Keratinocyte (primary cell): ENCODE results near the gene SYNDIG1. TPM values are rescaled to one million over a fixed set of nuclear protein-coding genes. Genes with fewer than 3 reads are reported as not detected.

Experiments
- DNase-seq: peaks from one replicate; pipeline ENCODE4 v3.0.0-alpha.2; 2011; ENCODE audit warnings: low read depth, missing footprints, low spot score
- FAIRE-seq: peaks from 2 replicates; lab custom pipeline; 2011; peaks lifted over from hg19 to GRCh38; lab: Jason Lieb, UNC
- H2AFZ ChIP-seq: 2 replicates; pipeline ENCODE4 v1.6.0; 2012; ENCODE audit warnings: low read length, control low read depth, inconsistent platforms; ENCODE audit not compliant: control insufficient read depth
- H3K27ac ChIP-seq: 2 replicates; pipeline ENCODE4 v1.5.1; 2011; ENCODE audit warnings: low read length; ENCODE audit not compliant: control insufficient read depth, insufficient read depth
- H3K27me3 ChIP-seq: 3 replicates; pipeline ENCODE4 v1.6.0; 2011; ENCODE audit warnings: low read length; ENCODE audit not compliant: control insufficient read depth, insufficient read depth; ENCODE audit errors: extremely low read depth
- H3K36me3 ChIP-seq, 2 experiments: 2 replicates in 1 of 2; 3 replicates in 1 of 2; pipeline ENCODE4 v1.5.1; 2011; ENCODE audit warnings: low read length in 2 of 2, mild to moderate bottlenecking in 1 of 2; ENCODE audit not compliant: control insufficient read depth in 2 of 2, insufficient read depth in 2 of 2; ENCODE audit errors: extremely low read depth in 1 of 2
- H3K4me1 ChIP-seq: 3 replicates; pipeline ENCODE4 v1.5.1; 2011; ENCODE audit warnings: low read length; ENCODE audit not compliant: control insufficient read depth, insufficient read depth; ENCODE audit errors: extremely low read depth
- H3K4me2 ChIP-seq: 3 replicates; pipeline ENCODE4 v1.6.0; 2011; ENCODE audit warnings: low read depth, low read length; ENCODE audit not compliant: control insufficient read depth, insufficient read depth; ENCODE audit errors: extremely low read depth
- H3K4me3 ChIP-seq, 3 experiments: fragments of 200-600 bp in 1 of 3; sonication (generic) in 1 of 3; 2 replicates in 2 of 3; 3 replicates in 1 of 3; pipeline ENCODE4 v1.5.1; 2011 to 2016; ENCODE audit warnings: low read length in 3 of 3, mild to moderate bottlenecking in 3 of 3, control low read depth in 2 of 3, inconsistent platforms in 1 of 3, low read depth in 1 of 3, mixed read lengths in 1 of 3, mixed run types in 1 of 3, moderate library complexity in 1 of 3; ENCODE audit not compliant: control insufficient read depth in 2 of 3, insufficient read depth in 2 of 3; ENCODE audit errors: extremely low read depth in 1 of 3
- H3K79me2 ChIP-seq: 2 replicates; pipeline ENCODE4 v1.6.0; 2012; ENCODE audit warnings: low read length; ENCODE audit not compliant: control insufficient read depth, insufficient read depth
- H3K9ac ChIP-seq: 3 replicates; pipeline ENCODE4 v1.6.0; 2011; ENCODE audit warnings: low read length; ENCODE audit not compliant: control insufficient read depth, insufficient read depth; ENCODE audit errors: extremely low read depth
- H3K9me1 ChIP-seq: 3 replicates; pipeline ENCODE4 v1.6.0; 2011; ENCODE audit warnings: low read length; ENCODE audit not compliant: control insufficient read depth, insufficient read depth; ENCODE audit errors: extremely low read depth
- H3K9me3 ChIP-seq: 2 replicates; pipeline ENCODE4 v1.5.1; 2012; ENCODE audit warnings: low read depth, low read length; ENCODE audit not compliant: control insufficient read depth
- H4K20me1 ChIP-seq: 3 replicates; pipeline ENCODE4 v1.6.0; 2011; ENCODE audit warnings: low read length; ENCODE audit not compliant: control insufficient read depth, insufficient read depth; ENCODE audit errors: extremely low read depth
- CTCF ChIP-seq, 3 experiments: IDR thresholded peaks in 1 of 3; conservative IDR thresholded peaks in 1 of 3; optimal IDR thresholded peaks in 1 of 3; 2 replicates in 2 of 3; 3 replicates in 1 of 3; pipeline versions ENCODE3 to v1.5.1; 2011; ENCODE audit warnings: low read length in 3 of 3, mild to moderate bottlenecking in 3 of 3, moderate library complexity in 2 of 3, control low read depth in 1 of 3, inconsistent platforms in 1 of 3; ENCODE audit not compliant: insufficient read depth in 2 of 3; ENCODE audit errors: extremely low read depth in 1 of 3
- EZH2 ChIP-seq: IDR thresholded peaks from one replicate; pipeline ENCODE4 v1.6.1; 2012; ENCODE audit warnings: inconsistent platforms, mild to moderate bottlenecking, low read length, moderate library complexity
- dilution Hi-C: fragments of 300-500 bp; cut with MboI; formaldehyde crosslinking; loops from one replicate; pipeline ENCODE4 v1.7.0; 2020; ENCODE audit warnings: low sequenced_read_pairs; ENCODE audit not compliant: extremely low pct_ligation_motif_present
- polyA plus RNA-seq, 5 experiments: library from polyadenylated mRNA; depleted of rRNA in 3 of 5; stranded (reverse) in 3 of 5; stranded (forward) in 1 of 5; unstranded in 1 of 5; fragments of >200 nt; gene quantifications; 1 replicate in 1 of 5; 2 replicates in 3 of 5; 3 replicates in 1 of 5; pipeline versions ENCODE4 v1.2.1 to v1.2.3, GENCODE V29; 2011 to 2012; ENCODE audit warnings: missing spikeins in 2 of 5, low read depth in 1 of 5, low replicate concordance in 1 of 5

SYNDIG1 gene
- polyA plus RNA-seq, 1 donor (not counting 4 experiments of a cell fraction or from before 2014, with no cell fraction given), result 0.38 TPM

DNA sequence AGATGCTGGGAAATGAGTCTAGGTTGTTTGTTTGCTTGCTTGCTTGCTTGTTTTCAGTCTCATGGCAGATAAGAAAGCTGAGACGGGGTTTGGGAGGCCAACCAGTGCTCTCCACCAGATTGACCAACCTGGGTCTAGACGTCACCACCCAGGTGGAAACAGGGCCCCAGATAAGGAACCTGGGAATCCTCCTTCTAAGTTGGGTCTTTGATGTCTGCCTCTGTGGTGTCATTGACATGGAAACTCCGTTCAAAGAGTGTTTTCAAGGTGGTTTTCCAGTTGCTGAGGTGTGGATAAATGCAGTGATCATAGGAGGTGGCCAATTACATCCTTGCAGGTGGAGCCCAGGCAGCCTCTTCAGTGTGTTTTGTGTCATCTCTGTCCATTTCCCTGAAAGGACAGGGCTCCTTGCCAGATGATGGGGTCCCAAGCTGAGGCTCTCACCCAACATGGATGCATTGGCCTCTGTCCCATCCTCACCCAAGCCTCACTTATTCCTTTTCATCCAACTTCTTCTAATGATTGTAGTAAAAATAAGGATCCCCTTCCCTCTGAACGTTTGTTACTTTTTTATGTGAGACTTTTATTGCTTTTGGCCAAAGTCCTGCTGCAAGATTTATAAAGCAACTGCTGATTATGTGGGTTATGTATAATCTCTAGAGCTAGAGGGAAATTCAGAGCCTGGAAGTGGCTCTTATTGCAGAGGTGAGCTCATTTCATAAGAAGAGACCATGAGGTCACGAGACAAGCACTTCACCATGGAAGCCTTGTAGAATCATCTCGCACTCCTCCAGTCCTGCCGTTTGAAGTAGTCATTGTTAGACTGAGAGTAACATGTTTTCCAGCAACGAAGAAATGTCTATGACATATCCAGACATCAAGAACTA is 32.0 kb upstream of the SYNDIG1 start:
- H2AFZ ChIP-seq, result no peak overlapping the region
- no peak overlapping the region for H3K27ac ChIP-seq
- H3K79me2 ChIP-seq, result no peaks in the 10 kb centered on the region
- no peaks in the 10 kb centered on the region for H3K9me1 ChIP-seq
- no peak overlapping the region for H3K4me2 ChIP-seq
- H4K20me1 ChIP-seq, result no peaks in the 10 kb centered on the region
- no peaks in the 10 kb centered on the region for H3K9me3 ChIP-seq
- no peak overlapping the region for H3K4me3 ChIP-seq
- no peak overlapping the region for H3K9ac ChIP-seq
- no peak for TF ChIP-seq EZH2
- no peak for TF ChIP-seq CTCF (optimal IDR thresholded peaks at IDR 0.05 in 1 of 3, IDR thresholded peaks at IDR 0.05 in 1 of 3, conservative IDR thresholded peaks at IDR 0.05 in 1 of 3; ENCODE audit: extremely low read depth in 1 of 3, insufficient read depth in 2 of 3, low read length in 3 of 3)
- FAIRE-seq, result no peak
- dilution Hi-C loops, result no loop called here
- H3K27me3 ChIP-seq, result no peaks in the 10 kb centered on the region
- no peak for DNase-seq
- H3K4me1 ChIP-seq, result no peaks in the 10 kb centered on the region
- H3K36me3 ChIP-seq, result no peaks in the 10 kb centered on the region

DNA sequence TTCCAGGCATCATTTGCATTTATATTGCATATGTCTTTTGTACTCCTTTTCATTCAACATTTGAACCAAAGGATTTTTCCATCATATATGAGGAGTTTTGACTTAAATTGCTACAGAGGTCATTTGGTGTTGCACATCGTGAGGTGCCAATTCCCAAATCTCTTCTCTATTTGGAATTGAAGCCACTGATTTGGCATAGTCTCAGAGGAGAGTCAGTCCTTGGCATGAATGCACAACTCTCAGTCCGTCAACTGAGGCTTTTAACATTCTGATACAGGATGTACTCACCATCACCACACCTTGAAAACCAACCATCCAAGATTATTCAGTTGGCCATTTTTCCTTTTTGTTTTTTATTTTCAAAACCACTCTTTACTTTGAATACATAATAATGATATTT is 31.1 kb upstream of the SYNDIG1 start:
- no peaks in the 10 kb centered on the region for H3K36me3 ChIP-seq
- H3K27ac ChIP-seq, result no peak overlapping the region
- no peaks in the 10 kb centered on the region for H4K20me1 ChIP-seq
- H3K9ac ChIP-seq, result no peak overlapping the region
- no peak overlapping the region for H3K4me2 ChIP-seq
- H3K9me3 ChIP-seq, result no peaks in the 10 kb centered on the region
- no peak overlapping the region for H2AFZ ChIP-seq
- FAIRE-seq (no peak), DNase-seq (no peak)
- H3K79me2 ChIP-seq, result no peaks in the 10 kb centered on the region
- no peak overlapping the region for H3K4me3 ChIP-seq
- no peaks in the 10 kb centered on the region for H3K9me1 ChIP-seq
- H3K27me3 ChIP-seq, result no peaks in the 10 kb centered on the region
- H3K4me1 ChIP-seq, result no peaks in the 10 kb centered on the region
- dilution Hi-C loops, result no loop called here
- TF ChIP-seq EZH2 (no peak), CTCF (optimal IDR thresholded peaks at IDR 0.05 in 1 of 3, IDR thresholded peaks at IDR 0.05 in 1 of 3, conservative IDR thresholded peaks at IDR 0.05 in 1 of 3; ENCODE audit: extremely low read depth in 1 of 3, insufficient read depth in 2 of 3, low read length in 3 of 3) (no peak)
